ENCODE measurements around the gene CMPK1.

Gene CMPK1

GRCh38 chr1:47371016-47371517 lies 37.5 kb downstream of the CMPK1 start:
- peaks cover 3% of the 10 kb centered on the region; the same call in 1 of the 2 replicates for H3K36me3 ChIP-seq
- TF ChIP-seq CTCF (IDR thresholded peaks at IDR 0.05; ENCODE audit: low read depth, low read length), result no peak

GRCh38 chr1:47374501-47374900 lies 40.9 kb downstream of the CMPK1 start:
- DNase-seq, result no peak
- H3K36me3 ChIP-seq, result peaks cover 3% of the 10 kb centered on the region; the same call in 1 of the 2 replicates
- H3K4me1 ChIP-seq, result no peaks in the 10 kb centered on the region
- no peaks in the 10 kb centered on the region for H3K27me3 ChIP-seq
- H3K9me3 ChIP-seq, result no peaks in the 10 kb centered on the region
- H3K4me3 ChIP-seq (ENCODE audit: low read depth, low read length), result no peak overlapping the region
- no peak for TF ChIP-seq CTCF (IDR thresholded peaks at IDR 0.05; ENCODE audit: low read depth, low read length)

More at GRCh38 chr1:47371016-47371517, 37.5 kb downstream of the CMPK1 start:
- Histone ChIP-seq H3K27me3 (no peaks in the 10 kb centered on the region), H3K4me3 (ENCODE audit: low read depth, low read length) (no peak overlapping the region), H3K4me1 (no peaks in the 10 kb centered on the region), H3K9me3 (no peaks in the 10 kb centered on the region)
- no peak for DNase-seq

- Histone ChIP-seq H3K9me3 (no peaks in the 10 kb centered on the region), H3K27me3 (no peaks in the 10 kb centered on the region), H3K36me3 (peaks cover 3% of the 10 kb centered on the region; the same call in 1 of the 2 replicates), H3K4me1 (no peaks in the 10 kb centered on the region), H3K4me3 (ENCODE audit: low read depth, low read length) (no peak overlapping the region)
- no peak for TF ChIP-seq CTCF (IDR thresholded peaks at IDR 0.05; ENCODE audit: low read depth, low read length)
- DNase-seq, result no peak
Observed at GRCh38 chr1:47378147-47378546, 44.6 kb downstream of the CMPK1 start.

GRCh38 chr1:47380699-47381098 lies 47.1 kb downstream of the CMPK1 start:
- no peak overlapping the region for H3K4me3 ChIP-seq (ENCODE audit: low read depth, low read length)
- no peak for DNase-seq
- no peaks in the 10 kb centered on the region for H3K4me1 ChIP-seq

GRCh38 chr1:47382399-47382983 lies 48.9 kb downstream of the CMPK1 start:
- TF ChIP-seq CTCF (IDR thresholded peaks at IDR 0.05; ENCODE audit: low read depth, low read length), result no peak
- H3K36me3 ChIP-seq, result no peaks in the 10 kb centered on the region

More at GRCh38 chr1:47380699-47381098, 47.1 kb downstream of the CMPK1 start:
- no peaks in the 10 kb centered on the region for H3K36me3 ChIP-seq
- H3K27me3 ChIP-seq, result no peaks in the 10 kb centered on the region
- H3K9me3 ChIP-seq, result no peaks in the 10 kb centered on the region
- no peak for TF ChIP-seq CTCF (IDR thresholded peaks at IDR 0.05; ENCODE audit: low read depth, low read length)

GRCh38 chr1:47384083-47384482 lies 50.5 kb downstream of the CMPK1 start:
- Histone ChIP-seq H3K36me3 (no peaks in the 10 kb centered on the region), H3K9me3 (no peaks in the 10 kb centered on the region), H3K4me1 (no peaks in the 10 kb centered on the region), H3K4me3 (ENCODE audit: low read depth, low read length) (no peak overlapping the region), H3K27me3 (no peaks in the 10 kb centered on the region)
- DNase-seq, result no peak
- no peak for TF ChIP-seq CTCF (IDR thresholded peaks at IDR 0.05; ENCODE audit: low read depth, low read length)

More at GRCh38 chr1:47382399-47382983, 48.9 kb downstream of the CMPK1 start:
- Histone ChIP-seq H3K4me3 (ENCODE audit: low read depth, low read length) (no peak overlapping the region), H3K4me1 (no peaks in the 10 kb centered on the region), H3K27me3 (no peaks in the 10 kb centered on the region), H3K9me3 (no peaks in the 10 kb centered on the region)
- DNase-seq, result no peak
